Panc1 (cell line): Measurements from ENCODE around the gene C22orf39.

Experiments
- TCF7L2 ChIP-seq: IDR thresholded peaks from 2 replicates; pipeline ENCODE4 v1.6.1; 2011; ENCODE audit warnings: mild to moderate bottlenecking, low read depth, low read length, inconsistent platforms
- TF ChIP-seq, protein P1 (sequence below): fragments of 450-650 bp; IDR thresholded peaks from 2 replicates; pipeline ENCODE4 v1.5.1; 2017; ENCODE audit warnings: mild to moderate bottlenecking
- TF ChIP-seq, protein P2 (sequence below), 2 experiments: IDR thresholded peaks; 2 replicates each; pipeline ENCODE4 v1.6.1; 2011 to 2012; ENCODE audit warnings: low read depth in 2 of 2, control low read depth in 1 of 2, low read length in 1 of 2, mild to moderate bottlenecking in 1 of 2, moderate library complexity in 1 of 2; ENCODE audit not compliant: insufficient read depth in 1 of 2

DNA sequence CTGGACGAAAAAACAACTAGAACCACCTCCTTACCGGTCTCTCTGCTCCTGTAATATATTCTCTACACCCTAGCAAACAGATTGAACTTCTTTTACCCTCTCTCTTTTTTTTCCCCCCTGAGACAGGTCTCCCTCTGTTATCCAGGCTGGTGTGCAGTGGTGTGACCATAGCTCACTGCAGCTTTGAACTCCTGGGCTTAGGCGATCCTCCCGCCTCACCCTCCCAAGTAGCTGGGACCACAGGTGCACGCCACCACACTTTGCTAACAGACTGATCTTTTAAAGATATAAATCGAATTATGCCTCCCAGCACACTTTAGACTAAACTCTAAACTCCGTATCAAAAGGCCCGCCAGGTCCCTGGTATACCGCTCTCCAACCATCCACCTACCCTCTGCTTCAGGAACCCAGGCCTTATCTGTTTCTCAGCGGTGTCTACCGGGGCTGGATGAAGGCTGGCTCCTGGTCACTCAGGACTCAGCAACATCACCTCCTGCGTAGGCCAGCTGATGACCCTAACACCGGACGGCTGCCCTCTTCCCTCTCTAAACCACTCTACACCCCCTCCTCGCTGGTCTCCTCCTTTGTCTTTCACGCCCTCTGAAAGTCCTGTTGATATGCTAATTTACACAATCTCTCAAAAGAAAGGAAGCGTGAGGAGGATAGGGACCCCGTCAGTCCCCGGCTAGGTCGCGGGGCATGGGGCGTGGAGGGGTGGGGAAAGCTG, 745 bp downstream of the C22orf39 start:
- TF ChIP-seq, protein P1, sequence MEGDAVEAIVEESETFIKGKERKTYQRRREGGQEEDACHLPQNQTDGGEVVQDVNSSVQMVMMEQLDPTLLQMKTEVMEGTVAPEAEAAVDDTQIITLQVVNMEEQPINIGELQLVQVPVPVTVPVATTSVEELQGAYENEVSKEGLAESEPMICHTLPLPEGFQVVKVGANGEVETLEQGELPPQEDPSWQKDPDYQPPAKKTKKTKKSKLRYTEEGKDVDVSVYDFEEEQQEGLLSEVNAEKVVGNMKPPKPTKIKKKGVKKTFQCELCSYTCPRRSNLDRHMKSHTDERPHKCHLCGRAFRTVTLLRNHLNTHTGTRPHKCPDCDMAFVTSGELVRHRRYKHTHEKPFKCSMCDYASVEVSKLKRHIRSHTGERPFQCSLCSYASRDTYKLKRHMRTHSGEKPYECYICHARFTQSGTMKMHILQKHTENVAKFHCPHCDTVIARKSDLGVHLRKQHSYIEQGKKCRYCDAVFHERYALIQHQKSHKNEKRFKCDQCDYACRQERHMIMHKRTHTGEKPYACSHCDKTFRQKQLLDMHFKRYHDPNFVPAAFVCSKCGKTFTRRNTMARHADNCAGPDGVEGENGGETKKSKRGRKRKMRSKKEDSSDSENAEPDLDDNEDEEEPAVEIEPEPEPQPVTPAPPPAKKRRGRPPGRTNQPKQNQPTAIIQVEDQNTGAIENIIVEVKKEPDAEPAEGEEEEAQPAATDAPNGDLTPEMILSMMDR: no peak
- TF ChIP-seq, protein P2, sequence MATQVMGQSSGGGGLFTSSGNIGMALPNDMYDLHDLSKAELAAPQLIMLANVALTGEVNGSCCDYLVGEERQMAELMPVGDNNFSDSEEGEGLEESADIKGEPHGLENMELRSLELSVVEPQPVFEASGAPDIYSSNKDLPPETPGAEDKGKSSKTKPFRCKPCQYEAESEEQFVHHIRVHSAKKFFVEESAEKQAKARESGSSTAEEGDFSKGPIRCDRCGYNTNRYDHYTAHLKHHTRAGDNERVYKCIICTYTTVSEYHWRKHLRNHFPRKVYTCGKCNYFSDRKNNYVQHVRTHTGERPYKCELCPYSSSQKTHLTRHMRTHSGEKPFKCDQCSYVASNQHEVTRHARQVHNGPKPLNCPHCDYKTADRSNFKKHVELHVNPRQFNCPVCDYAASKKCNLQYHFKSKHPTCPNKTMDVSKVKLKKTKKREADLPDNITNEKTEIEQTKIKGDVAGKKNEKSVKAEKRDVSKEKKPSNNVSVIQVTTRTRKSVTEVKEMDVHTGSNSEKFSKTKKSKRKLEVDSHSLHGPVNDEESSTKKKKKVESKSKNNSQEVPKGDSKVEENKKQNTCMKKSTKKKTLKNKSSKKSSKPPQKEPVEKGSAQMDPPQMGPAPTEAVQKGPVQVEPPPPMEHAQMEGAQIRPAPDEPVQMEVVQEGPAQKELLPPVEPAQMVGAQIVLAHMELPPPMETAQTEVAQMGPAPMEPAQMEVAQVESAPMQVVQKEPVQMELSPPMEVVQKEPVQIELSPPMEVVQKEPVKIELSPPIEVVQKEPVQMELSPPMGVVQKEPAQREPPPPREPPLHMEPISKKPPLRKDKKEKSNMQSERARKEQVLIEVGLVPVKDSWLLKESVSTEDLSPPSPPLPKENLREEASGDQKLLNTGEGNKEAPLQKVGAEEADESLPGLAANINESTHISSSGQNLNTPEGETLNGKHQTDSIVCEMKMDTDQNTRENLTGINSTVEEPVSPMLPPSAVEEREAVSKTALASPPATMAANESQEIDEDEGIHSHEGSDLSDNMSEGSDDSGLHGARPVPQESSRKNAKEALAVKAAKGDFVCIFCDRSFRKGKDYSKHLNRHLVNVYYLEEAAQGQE (IDR thresholded peaks at IDR 0.05; ENCODE audit: insufficient read depth in 1 of 2, low read depth in 2 of 2, low read length in 1 of 2): no peak
- TF ChIP-seq TCF7L2: no peak
